Hepatocyte (in vitro differentiated cells): ENCODE data around the gene DOCK1.

Source experiments
- EZH2 ChIP-seq: fragments of 200-600 bp; sonication (generic); IDR thresholded peaks from 2 replicates; pipeline ENCODE4 v1.6.1; 2016; ENCODE audit warnings: antibody characterized with exemption, mild to moderate bottlenecking, borderline replicate concordance
- EZH2phosphoT487 ChIP-seq: fragments of 200-600 bp; sonication (generic); IDR thresholded peaks from one replicate; pipeline ENCODE4 v1.6.1; 2018; ENCODE audit warnings: antibody characterized with exemption, mild to moderate bottlenecking, low read depth, moderate library complexity; ENCODE audit not compliant: unreplicated experiment, severe bottlenecking
- TF ChIP-seq, protein P1 (sequence below): fragments of 200-600 bp; sonication (generic); IDR thresholded peaks from 2 replicates; pipeline ENCODE4 v1.5.1; 2016; ENCODE audit warnings: antibody characterized with exemption, mild to moderate bottlenecking; ENCODE audit not compliant: poor library complexity

DNA sequence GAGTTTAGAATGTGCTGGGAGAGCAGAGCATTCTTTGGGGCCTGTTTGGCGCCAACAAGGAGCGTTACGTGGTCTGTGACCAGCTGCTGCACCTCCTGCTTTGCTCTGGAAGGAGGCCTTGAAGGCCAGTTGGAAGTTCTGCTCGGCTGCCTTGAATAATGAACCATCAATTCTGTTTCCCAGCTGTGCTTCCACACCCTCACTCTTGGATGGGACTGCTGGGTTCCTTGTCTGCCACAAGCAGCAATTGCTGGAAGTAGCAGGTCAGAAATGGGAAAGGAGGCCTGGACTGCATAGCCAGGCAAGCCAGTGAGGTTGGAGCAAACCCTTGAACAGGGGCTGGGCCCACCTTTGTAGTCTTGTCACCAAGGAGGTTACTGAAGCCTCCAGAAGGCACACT lies 377.8 kb downstream of the DOCK1 start:
- TF ChIP-seq, protein P1, sequence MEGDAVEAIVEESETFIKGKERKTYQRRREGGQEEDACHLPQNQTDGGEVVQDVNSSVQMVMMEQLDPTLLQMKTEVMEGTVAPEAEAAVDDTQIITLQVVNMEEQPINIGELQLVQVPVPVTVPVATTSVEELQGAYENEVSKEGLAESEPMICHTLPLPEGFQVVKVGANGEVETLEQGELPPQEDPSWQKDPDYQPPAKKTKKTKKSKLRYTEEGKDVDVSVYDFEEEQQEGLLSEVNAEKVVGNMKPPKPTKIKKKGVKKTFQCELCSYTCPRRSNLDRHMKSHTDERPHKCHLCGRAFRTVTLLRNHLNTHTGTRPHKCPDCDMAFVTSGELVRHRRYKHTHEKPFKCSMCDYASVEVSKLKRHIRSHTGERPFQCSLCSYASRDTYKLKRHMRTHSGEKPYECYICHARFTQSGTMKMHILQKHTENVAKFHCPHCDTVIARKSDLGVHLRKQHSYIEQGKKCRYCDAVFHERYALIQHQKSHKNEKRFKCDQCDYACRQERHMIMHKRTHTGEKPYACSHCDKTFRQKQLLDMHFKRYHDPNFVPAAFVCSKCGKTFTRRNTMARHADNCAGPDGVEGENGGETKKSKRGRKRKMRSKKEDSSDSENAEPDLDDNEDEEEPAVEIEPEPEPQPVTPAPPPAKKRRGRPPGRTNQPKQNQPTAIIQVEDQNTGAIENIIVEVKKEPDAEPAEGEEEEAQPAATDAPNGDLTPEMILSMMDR: no peak
- TF ChIP-seq EZH2 (no peak), EZH2phosphoT487 (no peak)
